GM12873 (cell line): ENCODE results near the gene TOP3B.

Experiments used
- CTCF ChIP-seq: IDR thresholded peaks from 2 replicates; pipeline ENCODE4 v1.5.1; 2012; ENCODE audit warnings: low read depth, mild to moderate bottlenecking, moderate library complexity, low read length, control low read depth; ENCODE audit not compliant: insufficient read depth; ENCODE audit errors: missing control alignments

TOP3B gene

GRCh38 chr22:21996175-21996720, 13.7 kb upstream of the TOP3B start:
- no peak for TF ChIP-seq CTCF

GRCh38 chr22:21995660-21996059, 13.1 kb upstream of the TOP3B start:
- no peak for TF ChIP-seq CTCF

- no peak for TF ChIP-seq CTCF
Measured at GRCh38 chr22:21994881-21995444, 12.4 kb upstream of the TOP3B start.

GRCh38 chr22:21992593-21993237, 10.1 kb upstream of the TOP3B start:
- no peak for TF ChIP-seq CTCF

GRCh38 chr22:21991774-21992173, 9.2 kb upstream of the TOP3B start:
- no peak for TF ChIP-seq CTCF

GRCh38 chr22:21991304-21991596, 8.7 kb upstream of the TOP3B start:
- TF ChIP-seq CTCF: no peak

- no peak for TF ChIP-seq CTCF
Measured at GRCh38 chr22:21990445-21991303, 8.1 kb upstream of the TOP3B start.
